Esophagus (tissue), 2 donors: Measurements from ENCODE around the gene AGTPBP1. TPM values are rescaled to one million over a fixed set of nuclear protein-coding genes. Genes with fewer than 3 reads are reported as not detected.

ENCODE experiments used
- H3K27ac ChIP-seq, 2 donors: one replicate each; pipeline ENCODE4 v1.5.1; 2013; ENCODE audit warnings: low read depth in 2 of 2, mild to moderate bottlenecking in 2 of 2, inconsistent platforms in 1 of 2, low read length in 1 of 2, moderate library complexity in 1 of 2
- H3K27me3 ChIP-seq, 2 donors: one replicate each; pipeline ENCODE4 v1.6.1; 2013; ENCODE audit warnings: low read length in 2 of 2, control low read depth in 1 of 2, mild to moderate bottlenecking in 1 of 2; ENCODE audit not compliant: insufficient read depth in 2 of 2, control insufficient read depth in 1 of 2
- H3K36me3 ChIP-seq, 2 donors: one replicate each; pipeline ENCODE4 v1.6.1; 2013; ENCODE audit warnings: low read length in 1 of 2; ENCODE audit not compliant: control insufficient read depth in 2 of 2, insufficient read depth in 2 of 2
- H3K4me1 ChIP-seq, 2 donors: one replicate each; pipeline ENCODE4 v1.6.1; 2013; ENCODE audit warnings: low read length in 1 of 2; ENCODE audit not compliant: control insufficient read depth in 2 of 2, insufficient read depth in 2 of 2
- H3K4me3 ChIP-seq, 2 donors: one replicate each; pipeline ENCODE4 v1.5.1; 2013; ENCODE audit warnings: low read length in 2 of 2, mild to moderate bottlenecking in 2 of 2, low read depth in 1 of 2, moderate library complexity in 1 of 2
- H3K9me3 ChIP-seq, 2 donors: one replicate each; pipeline ENCODE4 v1.6.1; 2013; ENCODE audit warnings: mild to moderate bottlenecking in 2 of 2, low read depth in 1 of 2, low read length in 1 of 2, moderate library complexity in 1 of 2; ENCODE audit not compliant: control insufficient read depth in 2 of 2, insufficient read depth in 1 of 2
- WGBS, 2 donors: extraction: QIAGEN DNeasy Blood & Tissue Kit; methylation state at CpG; one replicate each; pipeline ENCODE4 v1.1.7; 2013; 5-methylcytosine and 5-hydroxymethylcytosine counted together
- polyA plus RNA-seq, 2 donors: library from polyadenylated mRNA; stranded (reverse); fragments of 200-250 nt; gene quantifications; one replicate each; pipeline ENCODE4 v1.2.3, GENCODE V29; 2013
- donor health status: healthy with polysubstance abuse.
- donor health status: Bipolar disorder and iron deficiency.

Gene AGTPBP1
- polyA plus RNA-seq, 2 donors = 3.9 to 4.0 TPM

DNA sequence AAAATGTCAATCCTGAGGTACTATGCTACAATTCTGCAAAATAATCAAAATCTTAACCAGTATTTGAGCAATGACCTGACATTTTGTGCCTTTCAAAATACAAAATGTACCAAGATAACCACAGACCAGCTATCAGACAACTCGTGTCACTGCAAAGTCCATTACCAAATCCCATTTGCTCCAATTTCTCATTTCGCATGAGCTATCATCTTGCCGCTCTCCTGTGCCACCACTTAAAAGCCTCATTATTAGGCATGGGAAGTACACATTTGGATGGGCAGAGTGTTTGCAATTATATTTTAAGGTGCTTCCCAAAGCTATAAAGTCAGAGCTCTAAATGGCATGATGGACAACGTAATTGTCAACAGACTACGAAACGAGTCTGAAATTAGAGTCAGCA lies 205.2 kb downstream of the AGTPBP1 start:
- no peaks in the 10 kb centered on the region for H3K27me3 ChIP-seq
- peaks cover 0 to 2% of the 10 kb centered on the region in 2 donors for H3K9me3 ChIP-seq
- 90 to 91% methylated on average over 6 of the region's 6 CpGs for WGBS, 2 donors
- no peak overlapping the region for H3K4me3 ChIP-seq
- H3K4me1 ChIP-seq = peaks cover 0 to 1% of the 10 kb centered on the region in 2 donors
- no peaks in the 10 kb centered on the region for H3K36me3 ChIP-seq
- no peak overlapping the region for H3K27ac ChIP-seq

- peaks cover 0 to 1% of the 10 kb centered on the region in 2 donors for H3K4me1 ChIP-seq
- H3K4me3 ChIP-seq = no peak overlapping the region
- H3K27me3 ChIP-seq = no peaks in the 10 kb centered on the region
- 36 to 64% methylated on average over 2 of the region's 2 CpGs for WGBS, 2 donors
- no peak overlapping the region for H3K27ac ChIP-seq
- H3K36me3 ChIP-seq = no peaks in the 10 kb centered on the region
- peaks cover 0 to 2% of the 10 kb centered on the region in 2 donors for H3K9me3 ChIP-seq
Observed at GRCh38 chr9:85536076-85536475, 205.7 kb downstream of the AGTPBP1 start.

- H3K27me3 ChIP-seq = no peaks in the 10 kb centered on the region
- H3K4me1 ChIP-seq = peaks cover 0 to 1% of the 10 kb centered on the region in 2 donors
- peaks cover 0 to 2% of the 10 kb centered on the region in 2 donors for H3K9me3 ChIP-seq
- 79 to 90% methylated on average over 8 of the region's 8 CpGs for WGBS, 2 donors
- no peaks in the 10 kb centered on the region for H3K36me3 ChIP-seq
- H3K27ac ChIP-seq = no peak overlapping the region
- H3K4me3 ChIP-seq = no peak overlapping the region
Observed at GRCh38 chr9:85534340-85534739, 207.4 kb downstream of the AGTPBP1 start.

DNA sequence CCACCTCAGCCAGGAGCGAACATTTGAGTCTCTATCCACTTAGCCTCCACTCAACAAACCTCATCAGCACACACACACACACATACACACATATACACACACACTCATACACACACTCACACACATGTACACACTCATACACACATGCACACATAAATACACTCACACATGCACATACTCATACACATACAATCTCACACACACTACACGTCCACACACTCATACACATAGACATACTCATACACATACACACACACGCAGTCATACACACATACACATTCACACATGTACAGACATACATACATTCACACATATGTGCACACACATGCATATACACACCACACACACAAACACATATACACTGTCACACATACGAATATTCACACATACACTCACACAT lies 208.2 kb downstream of the AGTPBP1 start:
- Histone ChIP-seq H3K36me3 (no peaks in the 10 kb centered on the region), H3K27ac (no peak overlapping the region), H3K27me3 (no peaks in the 10 kb centered on the region), H3K4me1 (peaks cover 0 to 1% of the 10 kb centered on the region in 2 donors), H3K4me3 (no peak overlapping the region), H3K9me3 (peaks cover 0 to 3% of the 10 kb centered on the region in 2 donors)
- 93 to 96% methylated on average over 4 of the region's 4 CpGs for WGBS, 2 donors

GRCh38 chr9:85530721-85531120 lies 211.0 kb downstream of the AGTPBP1 start:
- Histone ChIP-seq H3K4me3 (no peak overlapping the region), H3K27ac (no peak overlapping the region), H3K36me3 (no peaks in the 10 kb centered on the region), H3K4me1 (no peaks in the 10 kb centered on the region), H3K27me3 (peaks cover 0 to 6% of the 10 kb centered on the region in 2 donors), H3K9me3 (peaks cover 0 to 4% of the 10 kb centered on the region in 2 donors)
- 64 to 69% methylated on average over 5 of the region's 5 CpGs for WGBS, 2 donors

GRCh38 chr9:85528607-85529006 lies 213.1 kb downstream of the AGTPBP1 start:
- Histone ChIP-seq H3K27me3 (peaks cover 0 to 6% of the 10 kb centered on the region in 2 donors), H3K9me3 (peaks cover 0 to 4% of the 10 kb centered on the region in 2 donors), H3K36me3 (no peaks in the 10 kb centered on the region), H3K4me1 (no peaks in the 10 kb centered on the region), H3K27ac (no peak overlapping the region), H3K4me3 (no peak overlapping the region)
- 80 to 92% methylated on average over 4 of the region's 4 CpGs for WGBS, 2 donors

GRCh38 chr9:85528142-85528541 lies 213.6 kb downstream of the AGTPBP1 start:
- no peak overlapping the region for H3K4me3 ChIP-seq
- no peak overlapping the region for H3K27ac ChIP-seq
- no peaks in the 10 kb centered on the region for H3K36me3 ChIP-seq
- H3K27me3 ChIP-seq = peaks cover 2 to 6% of the 10 kb centered on the region in 2 donors
- 84 to 92% methylated on average over 5 of the region's 5 CpGs for WGBS, 2 donors
- H3K9me3 ChIP-seq = peaks cover 0 to 4% of the 10 kb centered on the region in 2 donors
- H3K4me1 ChIP-seq = no peaks in the 10 kb centered on the region

GRCh38 chr9:85527331-85528020 lies 214.3 kb downstream of the AGTPBP1 start:
- Histone ChIP-seq H3K27ac (no peak overlapping the region), H3K27me3 (peaks cover 5 to 6% of the 10 kb centered on the region in 2 donors)
- 67 to 77% methylated on average over 4 of the region's 4 CpGs for WGBS, 2 donors

GRCh38 chr9:85524531-85524930 lies 217.2 kb downstream of the AGTPBP1 start:
- Histone ChIP-seq H3K36me3 (no peaks in the 10 kb centered on the region), H3K27me3 (peaks cover 12 to 15% of the 10 kb centered on the region in 2 donors), H3K4me1 (peaks cover 0 to 8% of the 10 kb centered on the region in 2 donors), H3K27ac (no peak overlapping the region), H3K4me3 (no peak overlapping the region), H3K9me3 (peaks cover 0 to 3% of the 10 kb centered on the region in 2 donors)
- WGBS, 2 donors = 74 to 89% methylated on average over 2 of the region's 2 CpGs

More at GRCh38 chr9:85527331-85528020, 214.3 kb downstream of the AGTPBP1 start:
- Histone ChIP-seq H3K9me3 (peaks cover 0 to 3% of the 10 kb centered on the region in 2 donors), H3K4me3 (no peak overlapping the region), H3K4me1 (peaks cover 0 to 1% of the 10 kb centered on the region in 2 donors), H3K36me3 (no peaks in the 10 kb centered on the region)

- Histone ChIP-seq H3K36me3 (no peaks in the 10 kb centered on the region), H3K4me1 (peaks cover 0 to 8% of the 10 kb centered on the region in 2 donors), H3K4me3 (no peak overlapping the region), H3K27me3 (peaks cover 14 to 15% of the 10 kb centered on the region in 2 donors), H3K27ac (no peak overlapping the region), H3K9me3 (no peaks in the 10 kb centered on the region)
- WGBS, 2 donors = 45 to 49% methylated on average over 9 of the region's 9 CpGs
Observed at GRCh38 chr9:85523202-85523601, 218.6 kb downstream of the AGTPBP1 start.
